Measurements from ENCODE around the gene INPP5B.

DNA sequence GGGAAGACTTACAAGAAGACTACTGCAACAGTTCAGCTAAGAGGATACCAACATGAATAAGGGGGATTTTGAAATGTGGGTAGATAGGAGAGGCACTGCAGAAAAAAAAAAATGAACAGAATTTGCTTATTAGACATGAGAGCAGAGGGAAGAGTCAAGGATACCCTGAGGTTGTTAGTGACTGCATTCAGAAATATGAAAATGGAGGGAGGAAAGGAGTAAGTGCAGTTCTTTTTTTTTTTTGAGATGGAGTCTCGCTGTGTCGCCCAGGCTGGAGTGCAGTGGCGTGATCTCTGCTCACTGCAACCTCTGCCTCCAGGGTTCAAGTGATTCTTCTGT, 23.3 kb downstream of the INPP5B start:
- TF ChIP-seq POLR2A (IDR thresholded peaks at IDR 0.05; ENCODE audit: low read length) = no peak
- no peak for TF ChIP-seq GATA1 (IDR thresholded peaks at IDR 0.05; ENCODE audit: low read depth, low read length)

All from erythroblast (primary cell).